ENCODE measurements around the gene NCAM2.

DNA sequence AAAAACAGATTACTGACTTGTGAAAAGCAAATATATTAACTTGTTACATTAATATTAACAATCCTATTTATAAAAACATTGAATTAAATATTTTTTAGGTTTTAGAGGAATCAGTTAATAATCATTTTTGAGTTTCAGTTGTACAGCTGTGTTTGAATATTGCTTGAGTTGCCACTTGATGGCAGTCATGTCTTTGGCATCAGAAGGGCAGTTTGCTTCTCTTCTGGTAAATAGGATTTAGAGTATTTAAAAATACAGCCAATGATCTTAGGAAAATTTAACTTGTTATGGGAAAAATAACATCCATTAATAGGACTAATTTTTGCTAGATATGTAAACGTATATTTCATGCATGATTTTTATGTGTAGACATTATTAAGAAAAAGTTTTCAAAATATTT lies 234.1 kb downstream of the NCAM2 start:
- TF ChIP-seq, protein P1, sequence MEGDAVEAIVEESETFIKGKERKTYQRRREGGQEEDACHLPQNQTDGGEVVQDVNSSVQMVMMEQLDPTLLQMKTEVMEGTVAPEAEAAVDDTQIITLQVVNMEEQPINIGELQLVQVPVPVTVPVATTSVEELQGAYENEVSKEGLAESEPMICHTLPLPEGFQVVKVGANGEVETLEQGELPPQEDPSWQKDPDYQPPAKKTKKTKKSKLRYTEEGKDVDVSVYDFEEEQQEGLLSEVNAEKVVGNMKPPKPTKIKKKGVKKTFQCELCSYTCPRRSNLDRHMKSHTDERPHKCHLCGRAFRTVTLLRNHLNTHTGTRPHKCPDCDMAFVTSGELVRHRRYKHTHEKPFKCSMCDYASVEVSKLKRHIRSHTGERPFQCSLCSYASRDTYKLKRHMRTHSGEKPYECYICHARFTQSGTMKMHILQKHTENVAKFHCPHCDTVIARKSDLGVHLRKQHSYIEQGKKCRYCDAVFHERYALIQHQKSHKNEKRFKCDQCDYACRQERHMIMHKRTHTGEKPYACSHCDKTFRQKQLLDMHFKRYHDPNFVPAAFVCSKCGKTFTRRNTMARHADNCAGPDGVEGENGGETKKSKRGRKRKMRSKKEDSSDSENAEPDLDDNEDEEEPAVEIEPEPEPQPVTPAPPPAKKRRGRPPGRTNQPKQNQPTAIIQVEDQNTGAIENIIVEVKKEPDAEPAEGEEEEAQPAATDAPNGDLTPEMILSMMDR (IDR thresholded peaks at IDR 0.05; ENCODE audit: extremely low read depth in 1 of 2, insufficient read depth in 1 of 2, low read depth in 1 of 2, low read length in 2 of 2): no peak
- no peak for TF ChIP-seq POLR2AphosphoS5 (IDR thresholded peaks at IDR 0.05; ENCODE audit: insufficient read depth, low read depth, low read length)
- no peak for TF ChIP-seq EZH2 (IDR thresholded peaks at IDR 0.05; ENCODE audit: borderline replicate concordance, low read depth, low read length, severe bottlenecking)
- TF ChIP-seq POLR2A (IDR thresholded peaks at IDR 0.05; ENCODE audit: low read depth, low read length): no peak
- no peak for TF ChIP-seq GATA2 (IDR thresholded peaks at IDR 0.05; ENCODE audit: insufficient read depth, insufficient read length, low read depth, low read length)
- TF ChIP-seq, protein P2, sequence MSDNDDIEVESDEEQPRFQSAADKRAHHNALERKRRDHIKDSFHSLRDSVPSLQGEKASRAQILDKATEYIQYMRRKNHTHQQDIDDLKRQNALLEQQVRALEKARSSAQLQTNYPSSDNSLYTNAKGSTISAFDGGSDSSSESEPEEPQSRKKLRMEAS (IDR thresholded peaks at IDR 0.05; ENCODE audit: insufficient read depth, insufficient read length): no peak
- TF ChIP-seq MYC (IDR thresholded peaks at IDR 0.05; ENCODE audit: low read depth, low read length): no peak
- TF ChIP-seq FOS (IDR thresholded peaks at IDR 0.05; ENCODE audit: borderline replicate concordance, insufficient read depth, low read length): no peak
- no peak for TF ChIP-seq JUN (IDR thresholded peaks at IDR 0.05; ENCODE audit: borderline replicate concordance, insufficient read depth, insufficient read length, low read depth)
